OCI-LY3 (cell line): Measurements from ENCODE around the gene EIF4G1.

Source experiments
- H2AFZ ChIP-seq: fragments of 200-600, 300-600 bp; shearing (Covaris generic); 2 replicates; pipeline ENCODE4 v1.6.0; 2014; ENCODE audit warnings: antibody characterized with exemption, low read depth, low read length
- H3K27ac ChIP-seq: fragments of 200-600, 300-600 bp; sonication (generic); 2 replicates; pipeline ENCODE4 v1.5.1; 2014; ENCODE audit warnings: mild to moderate bottlenecking, low read length, moderate library complexity, mixed read lengths
- H3K27me3 ChIP-seq: fragments of 200-600, 300-600 bp; sonication (generic); 2 replicates; pipeline ENCODE4 v1.6.1; 2014; ENCODE audit warnings: low read depth, low read length, mixed read lengths
- H3K36me3 ChIP-seq: fragments of 200-600, 300-600 bp; sonication (generic); replicated peaks from 2 replicates; pipeline ENCODE3; 2014; ENCODE audit warnings: low read depth, low read length, mixed read lengths
- H3K4me1 ChIP-seq: fragments of 300-600, 200-600 bp; sonication (generic); 2 replicates; pipeline ENCODE4 v1.6.1; 2014; ENCODE audit warnings: low read length, mixed read lengths
- H3K4me2 ChIP-seq: fragments of 200-600, 300-600 bp; sonication (generic); 2 replicates; pipeline ENCODE4 v1.6.1; 2014; ENCODE audit warnings: low read length, mixed read lengths
- H3K4me3 ChIP-seq: fragments of 300-600, 200-600 bp; sonication (generic); 2 replicates; pipeline ENCODE4 v1.5.1; 2014; ENCODE audit warnings: antibody characterized with exemption, mild to moderate bottlenecking, low read length, moderate library complexity
- H3K79me2 ChIP-seq: fragments of 300-600, 200-600 bp; shearing (Covaris generic); 2 replicates; pipeline ENCODE4 v1.6.1; 2014; ENCODE audit warnings: mild to moderate bottlenecking, low read length, mixed read lengths
- H3K9ac ChIP-seq: fragments of 300-600, 200-600 bp; shearing (Covaris generic); 2 replicates; pipeline ENCODE4 v1.6.0; 2014; ENCODE audit warnings: mild to moderate bottlenecking, low read length, moderate library complexity
- H3K9me3 ChIP-seq: fragments of 200-600, 300-600 bp; shearing (Covaris generic); 2 replicates; pipeline ENCODE4 v1.6.1; 2014; ENCODE audit warnings: low read length, mixed read lengths; ENCODE audit not compliant: insufficient read depth
- H4K20me1 ChIP-seq: fragments of 200-600, 300-600 bp; sonication (generic); 2 replicates; pipeline ENCODE4 v1.6.1; 2016; ENCODE audit warnings: low read length, mixed read lengths; ENCODE audit not compliant: insufficient read depth
- EZH2phosphoT487 ChIP-seq: fragments of 200-600 bp; shearing (Covaris generic); IDR thresholded peaks from 2 replicates; pipeline ENCODE4 v1.6.1; 2018; ENCODE audit warnings: antibody characterized with exemption, mixed run types, low read depth
- TF ChIP-seq, protein P1 (sequence below): fragments of 200-600, 300-600 bp; sonication (generic); IDR thresholded peaks from 2 replicates; pipeline ENCODE4 v1.5.1; 2014; ENCODE audit warnings: antibody characterized with exemption, low read length, low read depth

The EIF4G1 gene

DNA sequence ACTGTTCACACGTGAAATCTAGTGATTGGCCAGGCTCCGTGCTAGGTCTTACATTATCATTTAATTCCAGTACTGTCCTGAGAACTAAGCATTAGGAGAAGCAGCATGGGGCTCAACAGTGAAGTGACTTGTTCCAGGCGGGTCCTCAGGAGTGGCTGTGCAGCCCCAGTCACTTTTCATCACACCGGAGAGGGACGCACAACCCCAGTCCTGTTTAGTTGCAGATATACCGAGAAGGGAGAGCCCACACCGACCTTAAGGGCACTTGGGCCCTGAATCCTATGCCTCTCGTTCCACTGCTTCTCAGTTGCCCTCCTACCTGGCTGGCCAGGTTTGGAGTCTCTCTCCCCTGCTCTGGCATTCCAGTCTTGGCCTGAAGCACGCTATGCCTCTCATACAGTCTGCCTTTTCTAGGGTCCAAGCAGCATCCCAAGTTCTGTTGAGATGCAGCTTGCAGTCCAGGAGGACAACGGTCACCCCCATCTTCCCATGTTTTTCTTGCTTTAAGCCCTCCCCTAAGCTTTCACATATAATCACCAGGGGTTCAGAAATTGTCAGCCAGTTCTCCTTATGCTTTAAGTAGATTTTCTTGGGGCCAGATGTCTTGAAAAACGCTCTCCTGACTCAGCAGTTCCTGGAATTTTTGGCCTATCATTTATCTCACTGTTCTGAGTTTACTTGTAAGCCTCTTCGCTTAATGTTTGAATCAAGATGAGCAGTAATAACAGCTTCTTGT, 33.1 kb downstream of the EIF4G1 start:
- Histone ChIP-seq H3K4me1 (no peaks in the 10 kb centered on the region), H3K9me3 (no peaks in the 10 kb centered on the region), H3K4me2 (no peak overlapping the region), H3K9ac (no peak overlapping the region), H3K27ac (no peak overlapping the region), H3K4me3 (no peak overlapping the region), H4K20me1 (no peaks in the 10 kb centered on the region), H3K36me3 (peaks cover under 1% of the 10 kb centered on the region), H2AFZ (no peak overlapping the region), H3K79me2 (no peaks in the 10 kb centered on the region), H3K27me3 (no peaks in the 10 kb centered on the region)
- no peak for TF ChIP-seq EZH2phosphoT487
- TF ChIP-seq, protein P1, sequence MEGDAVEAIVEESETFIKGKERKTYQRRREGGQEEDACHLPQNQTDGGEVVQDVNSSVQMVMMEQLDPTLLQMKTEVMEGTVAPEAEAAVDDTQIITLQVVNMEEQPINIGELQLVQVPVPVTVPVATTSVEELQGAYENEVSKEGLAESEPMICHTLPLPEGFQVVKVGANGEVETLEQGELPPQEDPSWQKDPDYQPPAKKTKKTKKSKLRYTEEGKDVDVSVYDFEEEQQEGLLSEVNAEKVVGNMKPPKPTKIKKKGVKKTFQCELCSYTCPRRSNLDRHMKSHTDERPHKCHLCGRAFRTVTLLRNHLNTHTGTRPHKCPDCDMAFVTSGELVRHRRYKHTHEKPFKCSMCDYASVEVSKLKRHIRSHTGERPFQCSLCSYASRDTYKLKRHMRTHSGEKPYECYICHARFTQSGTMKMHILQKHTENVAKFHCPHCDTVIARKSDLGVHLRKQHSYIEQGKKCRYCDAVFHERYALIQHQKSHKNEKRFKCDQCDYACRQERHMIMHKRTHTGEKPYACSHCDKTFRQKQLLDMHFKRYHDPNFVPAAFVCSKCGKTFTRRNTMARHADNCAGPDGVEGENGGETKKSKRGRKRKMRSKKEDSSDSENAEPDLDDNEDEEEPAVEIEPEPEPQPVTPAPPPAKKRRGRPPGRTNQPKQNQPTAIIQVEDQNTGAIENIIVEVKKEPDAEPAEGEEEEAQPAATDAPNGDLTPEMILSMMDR, result no peak

GRCh38 chr3:184348057-184348382, 33.6 kb downstream of the EIF4G1 start:
- no peaks in the 10 kb centered on the region for H3K9me3 ChIP-seq
- no peak overlapping the region for H3K4me3 ChIP-seq
- H3K9ac ChIP-seq, result no peak overlapping the region
- no peaks in the 10 kb centered on the region for H3K79me2 ChIP-seq
- H2AFZ ChIP-seq, result no peak overlapping the region
- H3K27me3 ChIP-seq, result no peaks in the 10 kb centered on the region
- H4K20me1 ChIP-seq, result no peaks in the 10 kb centered on the region
- peaks cover 5% of the 10 kb centered on the region for H3K36me3 ChIP-seq
- no peak overlapping the region for H3K27ac ChIP-seq
- no peak overlapping the region for H3K4me2 ChIP-seq
- H3K4me1 ChIP-seq, result no peaks in the 10 kb centered on the region
- TF ChIP-seq EZH2phosphoT487, result no peak
- TF ChIP-seq, protein P1, result no peak

DNA sequence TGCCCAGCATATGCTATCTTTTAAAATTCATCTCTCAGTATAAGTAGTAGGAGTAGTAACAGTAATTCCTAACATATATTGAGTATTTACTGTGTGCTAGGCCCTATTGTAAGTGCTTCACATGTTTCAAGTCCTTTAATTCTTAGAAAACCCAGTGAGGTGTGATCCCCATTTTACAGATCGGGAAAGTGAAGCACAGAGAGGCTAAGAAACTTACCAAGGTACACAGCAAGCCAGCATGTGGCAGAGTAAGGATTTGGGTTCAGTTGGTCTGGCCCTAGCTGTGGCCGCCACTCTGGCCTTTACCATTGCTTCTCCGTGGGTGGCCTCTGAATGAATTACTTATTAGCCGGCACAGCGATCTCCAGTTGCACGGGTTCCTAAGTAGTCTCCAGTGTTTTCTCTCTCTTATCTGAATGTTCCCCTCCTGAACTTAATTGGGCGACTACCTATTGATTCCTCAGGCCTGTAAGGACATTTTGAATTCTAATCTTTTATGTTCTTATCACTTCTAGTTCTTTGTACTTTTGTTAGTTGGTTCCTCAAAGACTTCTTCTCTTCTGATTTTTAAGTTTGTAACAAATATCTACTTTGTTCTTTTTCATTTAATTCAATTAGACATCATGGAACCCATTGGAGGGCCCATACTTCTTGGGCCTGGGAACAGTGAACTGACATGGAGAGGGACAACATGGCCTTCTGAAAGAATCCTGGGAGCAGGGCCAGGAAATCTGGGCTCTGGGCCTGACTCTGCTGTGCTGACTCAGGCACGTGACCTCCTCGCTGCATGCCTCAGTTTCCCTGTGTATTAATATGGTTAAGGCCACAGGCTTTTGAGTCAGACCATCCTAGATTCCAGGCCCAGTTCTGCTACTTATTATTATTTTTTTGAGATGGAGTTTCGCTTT, 35.4 kb downstream of the EIF4G1 start:
- Histone ChIP-seq H3K4me3 (no peak overlapping the region), H3K4me2 (no peak overlapping the region), H3K27ac (no peak overlapping the region), H3K36me3 (peaks cover 5% of the 10 kb centered on the region), H3K9ac (no peak overlapping the region), H3K9me3 (no peaks in the 10 kb centered on the region), H4K20me1 (no peaks in the 10 kb centered on the region), H2AFZ (no peak overlapping the region), H3K79me2 (no peaks in the 10 kb centered on the region), H3K27me3 (no peaks in the 10 kb centered on the region), H3K4me1 (no peaks in the 10 kb centered on the region)
- TF ChIP-seq EZH2phosphoT487, result no peak
- TF ChIP-seq, protein P1, result no peak

DNA sequence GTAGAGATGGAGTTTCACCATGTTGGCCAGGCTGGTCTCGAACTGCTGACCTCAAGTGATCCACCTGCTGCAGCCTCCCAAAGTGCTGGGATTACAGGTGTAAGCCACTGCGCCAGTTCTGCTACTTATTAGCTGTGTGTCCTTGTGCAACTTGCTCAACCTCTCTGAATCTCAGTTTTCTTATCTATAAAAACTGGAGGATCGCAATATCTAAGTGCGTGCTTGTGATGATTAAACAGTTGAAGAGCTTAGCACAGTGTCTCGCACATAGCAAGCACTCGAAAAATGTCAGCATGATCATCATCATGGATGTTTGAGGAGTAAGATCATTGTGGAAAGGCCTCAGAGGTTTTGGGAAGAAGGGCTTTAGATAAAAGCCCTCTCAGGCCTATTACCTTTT, 36.2 kb downstream of the EIF4G1 start:
- Histone ChIP-seq H3K4me1 (no peaks in the 10 kb centered on the region), H3K9me3 (no peaks in the 10 kb centered on the region), H3K36me3 (peaks cover 5% of the 10 kb centered on the region), H3K79me2 (no peaks in the 10 kb centered on the region), H3K4me2 (no peak overlapping the region), H3K27ac (no peak overlapping the region), H3K4me3 (no peak overlapping the region), H3K9ac (no peak overlapping the region), H2AFZ (no peak overlapping the region), H4K20me1 (no peaks in the 10 kb centered on the region), H3K27me3 (no peaks in the 10 kb centered on the region)
- TF ChIP-seq, protein P1, result no peak
- no peak for TF ChIP-seq EZH2phosphoT487
